Measurements from ENCODE around the gene TRAK1.

Gene TRAK1

GRCh38 chr3:42157540-42158538, 66.7 kb downstream of the TRAK1 start:
- DNase-seq (ENCODE audit: low spot score): no peak

GRCh38 chr3:42159147-42159546, 68.0 kb downstream of the TRAK1 start:
- DNase-seq (ENCODE audit: low spot score): no peak

- no peak for DNase-seq (ENCODE audit: low spot score)
Measured at GRCh38 chr3:42159706-42160472, 68.7 kb downstream of the TRAK1 start.

- DNase-seq (ENCODE audit: low spot score): no peak
Measured at GRCh38 chr3:42161050-42161935, 70.1 kb downstream of the TRAK1 start.

- DNase-seq (ENCODE audit: low spot score): no peak
Measured at GRCh38 chr3:42162462-42162861, 71.3 kb downstream of the TRAK1 start.

- DNase-seq (ENCODE audit: low spot score): no peak
Measured at GRCh38 chr3:42163622-42164244, 72.6 kb downstream of the TRAK1 start.

- no peak for DNase-seq (ENCODE audit: low spot score)
Measured at GRCh38 chr3:42164656-42165055, 73.5 kb downstream of the TRAK1 start.

GRCh38 chr3:42165211-42165610, 74.1 kb downstream of the TRAK1 start:
- DNase-seq (ENCODE audit: low spot score): no peak

- no peak for DNase-seq (ENCODE audit: low spot score)
Measured at GRCh38 chr3:42166214-42166613, 75.1 kb downstream of the TRAK1 start.

GRCh38 chr3:42166662-42167300, 75.6 kb downstream of the TRAK1 start:
- no peak for DNase-seq (ENCODE audit: low spot score)

- no peak for DNase-seq (ENCODE audit: low spot score)
Measured at GRCh38 chr3:42169579-42170120, 78.5 kb downstream of the TRAK1 start.

- DNase-seq (ENCODE audit: low spot score): no peak
Measured at GRCh38 chr3:42172047-42172654, 81.0 kb downstream of the TRAK1 start.

GRCh38 chr3:42173307-42173706, 82.2 kb downstream of the TRAK1 start:
- no peak for DNase-seq (ENCODE audit: low spot score)

- no peak for DNase-seq (ENCODE audit: low spot score)
Measured at GRCh38 chr3:42174679-42175385, 83.7 kb downstream of the TRAK1 start.

- DNase-seq (ENCODE audit: low spot score): no peak
Measured at GRCh38 chr3:42175386-42176240, 84.5 kb downstream of the TRAK1 start.

GRCh38 chr3:42176242-42177034, 85.3 kb downstream of the TRAK1 start:
- DNase-seq (ENCODE audit: low spot score): no peak

GRCh38 chr3:42177068-42177800, 86.1 kb downstream of the TRAK1 start:
- DNase-seq (ENCODE audit: low spot score): no peak

Measured in NAMALWA (cell line).